ENCODE measurements around the gene SOX2.
"Not testable (repeated sequence)": the region's sequence is repeated elsewhere in the genome, so short reads cannot be mapped to it uniquely, and the experiment has no call there.

The SOX2 gene

DNA sequence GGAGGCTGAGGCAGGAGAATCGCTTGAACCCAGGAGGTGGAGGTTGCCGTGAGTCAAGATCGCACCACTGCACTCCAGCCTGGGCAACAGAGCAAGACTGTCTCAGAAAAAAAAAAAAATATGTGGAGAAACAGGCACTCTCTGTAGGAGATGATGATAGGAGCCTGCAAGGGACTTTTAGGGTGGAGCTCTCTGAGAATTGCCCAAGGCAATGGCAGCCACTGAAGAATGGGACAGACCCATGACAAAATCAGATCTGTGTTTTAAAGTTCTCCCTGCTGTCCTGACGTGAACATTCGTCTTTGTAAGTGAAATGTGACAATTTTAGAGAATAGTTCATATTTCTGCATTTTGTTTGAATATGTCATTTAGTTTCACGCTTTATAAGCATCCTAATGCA lies 50.2 kb downstream of the SOX2 start:
- DNase-seq = no peak

DNA sequence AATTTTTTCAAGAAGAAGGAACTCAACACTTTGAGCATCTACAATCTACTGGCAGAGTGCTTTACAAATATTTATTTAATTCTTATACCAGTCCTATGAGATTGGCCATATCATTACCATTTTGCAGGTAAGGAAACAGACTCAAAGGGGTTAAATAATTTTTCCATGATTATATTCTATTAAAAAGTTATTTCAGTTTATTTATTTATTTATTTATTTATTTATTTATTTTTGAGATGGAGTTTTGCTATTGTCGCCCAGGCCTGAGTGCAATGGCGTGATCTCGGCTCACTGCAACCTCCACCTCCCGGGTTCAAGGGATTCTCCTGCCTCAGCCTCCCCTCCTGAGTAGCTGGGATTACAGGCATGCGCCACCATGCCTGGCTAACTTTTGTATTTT lies 52.3 kb downstream of the SOX2 start:
- not testable (repeated sequence) for DNase-seq

All from effector CD4-positive, alpha-beta T cell (primary cell).